PFSK-1 (cell line): Measurements from ENCODE around the gene RNF175.

ENCODE experiments used
- POLR2AphosphoS5 ChIP-seq: IDR thresholded peaks from 2 replicates; pipeline ENCODE4 v1.6.1; 2012; ENCODE audit warnings: low read depth, mild to moderate bottlenecking, control low read depth, low read length, moderate library complexity
- REST ChIP-seq, 2 experiments: IDR thresholded peaks; 2 replicates each; pipeline versions ENCODE4 v1.6.1 to v1.8.0; 2011 to 2012; ENCODE audit warnings: low read depth in 2 of 2, low read length in 2 of 2, control low read depth in 1 of 2, inconsistent platforms in 1 of 2, mild to moderate bottlenecking in 1 of 2, moderate library complexity in 1 of 2; ENCODE audit not compliant: insufficient read depth in 1 of 2

DNA sequence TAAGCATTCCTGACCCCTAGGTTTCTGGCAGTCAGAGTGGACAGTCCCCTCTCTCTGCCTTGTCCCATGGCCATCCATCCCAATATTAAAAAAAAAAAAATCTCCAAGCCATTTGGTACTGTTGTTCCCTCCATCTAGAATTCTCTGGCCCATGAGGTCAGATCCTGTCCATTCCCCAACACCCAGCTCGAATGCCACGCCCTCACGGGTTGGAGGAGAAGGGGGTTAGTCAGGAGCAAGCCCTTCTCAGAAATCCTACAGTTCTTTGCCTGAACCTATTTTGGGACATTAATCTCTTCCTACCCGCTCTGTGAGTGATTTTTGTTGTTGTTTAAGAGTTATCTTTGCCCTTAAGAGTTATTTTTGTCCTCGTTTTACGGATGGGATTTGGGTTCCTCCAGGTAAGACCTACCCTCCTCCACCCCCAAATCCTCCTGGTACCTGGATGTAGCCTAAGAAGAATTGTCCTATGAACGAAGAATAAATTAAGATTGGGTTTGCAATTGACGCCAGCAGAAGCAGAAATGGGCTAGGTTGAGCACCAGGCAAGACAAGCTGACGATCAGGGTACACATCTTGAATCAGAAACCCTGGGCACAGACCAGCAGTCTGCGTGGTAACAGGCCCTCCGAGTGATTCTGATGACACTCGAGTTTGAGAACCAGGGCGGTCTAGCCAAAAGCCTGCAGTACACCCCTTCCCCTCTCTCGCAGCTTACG, 977 bp downstream of the RNF175 start:
- TF ChIP-seq REST (IDR thresholded peaks at IDR 0.05; ENCODE audit: insufficient read depth in 1 of 2, low read depth in 2 of 2, low read length in 2 of 2) (no peak), POLR2AphosphoS5 (no peak)
